Measurements from ENCODE around the gene LDB3. TPM values are rescaled to one million over a fixed set of nuclear protein-coding genes. Genes with fewer than 3 reads are reported as not detected.
A peak's percentile ranks its signal among the peaks of the same experiment; 100 is the strongest.
"Not testable (repeated sequence)": the region's sequence is repeated elsewhere in the genome, so short reads cannot be mapped to it uniquely, and the experiment has no call there.

The LDB3 gene
- total RNA-seq, 1 experiment from 2014 or later, result not detected

- DNase-seq (ENCODE audit: low read depth), result peak; percentile 15
Observed at GRCh38 chr10:86729677-86730076, 61.4 kb downstream of the LDB3 start.

DNA sequence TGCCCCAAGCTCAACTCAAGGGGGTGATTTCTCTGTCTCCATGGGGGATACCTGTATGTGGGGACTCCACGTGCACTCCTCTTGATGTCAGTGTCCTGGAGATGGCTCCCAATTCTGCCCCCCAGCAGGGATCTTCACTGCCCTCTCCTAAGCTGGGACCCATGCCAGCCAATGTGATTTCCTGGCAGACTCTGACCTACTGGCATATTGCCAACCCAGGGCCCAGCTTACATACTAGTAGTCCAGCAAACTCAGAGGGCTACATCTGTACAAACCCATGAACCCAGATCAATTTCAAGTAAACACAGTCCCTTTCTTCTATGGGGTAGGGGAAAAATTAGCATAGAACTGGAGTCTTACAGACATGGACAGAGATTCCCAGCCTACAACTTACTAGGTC, 61.9 kb downstream of the LDB3 start:
- peak; percentile 13 for DNase-seq (ENCODE audit: low read depth)

DNA sequence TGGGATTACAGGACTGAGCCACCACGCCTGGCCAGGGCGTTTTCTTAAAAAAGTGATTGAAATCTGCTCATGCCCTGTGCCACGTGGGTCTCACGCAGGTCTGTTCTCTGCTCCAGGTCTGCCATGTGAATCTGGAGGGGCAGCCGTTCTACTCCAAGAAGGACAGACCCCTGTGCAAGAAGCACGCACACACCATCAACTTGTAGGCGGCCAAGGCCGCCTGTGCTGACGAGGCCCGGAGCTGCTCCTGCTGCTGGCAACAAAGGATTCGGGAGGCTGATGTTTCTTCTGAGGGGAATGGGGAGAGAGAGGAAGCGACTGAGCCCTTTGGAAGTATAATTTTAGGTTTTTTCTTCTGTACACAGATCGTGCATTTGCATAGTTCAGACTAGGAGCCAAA, 64.5 kb downstream of the LDB3 start:
- no peak for DNase-seq (ENCODE audit: low read depth)

- no peak for DNase-seq (ENCODE audit: low read depth)
Observed at GRCh38 chr10:86733260-86733671, 65.0 kb downstream of the LDB3 start.

DNA sequence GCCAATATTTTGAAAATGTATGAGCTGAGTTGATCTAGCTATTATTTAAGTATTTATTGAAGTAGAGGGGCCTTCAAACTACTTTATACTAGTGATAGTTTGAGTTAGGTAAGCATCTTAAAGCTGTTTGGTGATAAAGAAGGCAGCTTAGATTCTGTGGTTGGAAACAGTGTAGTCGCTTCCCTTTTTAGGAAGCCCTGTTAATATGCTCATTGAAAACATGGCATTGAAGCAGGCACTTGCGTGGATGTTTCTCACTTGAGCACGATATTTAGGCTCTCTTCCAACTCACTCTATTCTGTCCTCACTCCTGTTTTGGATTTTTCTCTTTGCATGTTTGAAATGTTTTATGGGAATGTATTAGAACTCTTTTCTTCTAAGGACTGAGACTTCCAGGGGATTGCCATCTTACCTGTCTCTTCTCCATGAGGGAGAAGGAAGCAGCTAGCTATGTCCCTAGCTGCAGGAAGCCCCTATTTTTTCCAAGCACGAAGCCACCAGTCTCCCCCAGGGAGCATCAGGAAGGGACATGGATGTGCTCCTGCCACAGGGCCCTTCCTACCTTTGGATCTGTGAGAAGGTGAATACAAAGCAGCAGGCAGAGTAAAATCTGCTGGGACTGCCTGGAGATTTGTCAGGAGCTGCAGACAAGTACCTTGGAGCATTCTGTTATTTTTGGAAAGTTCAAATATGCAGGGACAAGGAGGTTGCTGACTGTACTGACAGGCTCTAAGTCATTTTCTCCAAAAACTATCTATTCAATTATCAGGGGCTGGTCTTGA, 66.1 kb downstream of the LDB3 start:
- no peak for DNase-seq (ENCODE audit: low read depth)

DNA sequence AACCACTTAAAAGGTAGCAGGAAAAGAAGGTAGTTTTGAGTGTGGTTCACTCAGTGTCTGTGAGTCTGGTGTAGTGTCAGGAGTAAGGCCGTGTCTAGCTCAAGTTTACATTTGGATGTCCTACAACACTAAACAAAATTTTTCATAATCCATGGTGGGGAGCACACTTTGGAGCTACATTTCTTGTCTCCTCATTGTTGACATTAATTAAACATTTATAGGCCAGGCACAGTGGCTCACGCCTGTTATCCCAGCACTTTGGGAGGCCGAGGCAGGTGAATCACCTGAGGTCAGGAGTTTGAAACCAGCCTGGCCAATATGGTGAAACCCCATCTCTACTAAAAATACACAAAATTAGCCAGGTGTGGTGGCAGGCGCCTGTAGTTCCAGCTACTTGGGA, 67.0 kb downstream of the LDB3 start:
- not testable (repeated sequence) for DNase-seq (ENCODE audit: low read depth)

- DNase-seq (ENCODE audit: low read depth), result no peak
Observed at GRCh38 chr10:86742230-86742629, 73.9 kb downstream of the LDB3 start.

GRCh38 chr10:86744067-86744725, 75.9 kb downstream of the LDB3 start:
- DNase-seq (ENCODE audit: low read depth), result no peak

DNA sequence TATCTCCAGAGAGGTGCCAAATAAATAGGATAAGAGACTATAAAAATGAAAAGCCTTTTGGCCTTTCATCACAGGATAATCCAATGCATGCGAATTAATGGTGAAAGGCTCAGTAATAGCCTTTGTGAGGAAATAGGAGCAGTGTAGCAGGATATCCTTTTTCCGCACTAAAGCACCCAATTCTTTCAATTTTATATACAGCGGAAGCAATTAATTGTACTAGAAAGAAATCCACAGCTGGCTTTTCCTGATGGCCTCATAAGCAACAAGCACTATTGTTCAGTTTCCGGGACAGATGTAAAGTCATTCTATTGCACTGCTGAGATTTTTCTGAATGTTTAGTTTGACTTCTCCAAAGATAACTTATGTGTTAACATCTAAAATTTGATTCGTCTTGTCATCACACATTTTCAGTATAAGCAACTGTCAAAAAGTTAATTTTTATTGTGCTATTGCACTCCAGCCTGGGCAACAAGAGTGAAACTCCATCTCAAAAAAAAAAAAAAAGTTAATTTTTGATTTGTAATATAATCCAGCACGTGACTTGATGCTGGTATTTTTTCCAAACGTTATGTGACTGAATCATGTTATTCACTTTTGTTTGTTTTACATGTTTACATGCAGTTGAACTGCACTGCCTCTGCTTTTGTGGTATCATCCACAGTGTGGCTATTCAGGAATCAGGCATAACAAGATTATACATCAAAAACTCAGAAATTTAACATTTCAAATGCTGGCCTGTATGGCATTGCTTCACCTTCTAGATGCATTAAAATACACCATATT, 79.7 kb downstream of the LDB3 start:
- DNase-seq (ENCODE audit: low read depth), result no peak

GRCh38 chr10:86749854-86750253, 81.5 kb downstream of the LDB3 start:
- DNase-seq (ENCODE audit: low read depth), result no peak

GRCh38 chr10:86751477-86751876, 83.2 kb downstream of the LDB3 start:
- no peak for DNase-seq (ENCODE audit: low read depth)

DNA sequence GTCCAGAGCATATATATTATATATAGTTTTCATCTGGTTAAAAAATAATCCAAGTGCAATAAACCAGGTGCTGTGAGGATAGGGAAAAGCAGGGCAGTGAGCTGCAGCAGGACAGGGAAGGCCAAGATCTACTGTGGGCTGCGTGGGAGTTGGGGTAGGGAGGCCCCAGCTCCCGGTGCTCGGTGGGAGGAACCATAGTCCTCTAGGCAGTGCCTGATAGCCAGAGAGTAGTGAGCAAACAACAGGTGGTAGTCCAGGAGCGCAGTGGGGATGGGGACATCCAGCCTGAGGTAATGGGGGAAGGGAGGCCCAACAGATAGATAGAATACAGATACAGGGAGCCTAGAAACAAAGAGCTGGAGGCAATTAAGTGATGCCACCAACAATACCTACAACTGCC, 84.0 kb downstream of the LDB3 start:
- no peak for DNase-seq (ENCODE audit: low read depth)

DNA sequence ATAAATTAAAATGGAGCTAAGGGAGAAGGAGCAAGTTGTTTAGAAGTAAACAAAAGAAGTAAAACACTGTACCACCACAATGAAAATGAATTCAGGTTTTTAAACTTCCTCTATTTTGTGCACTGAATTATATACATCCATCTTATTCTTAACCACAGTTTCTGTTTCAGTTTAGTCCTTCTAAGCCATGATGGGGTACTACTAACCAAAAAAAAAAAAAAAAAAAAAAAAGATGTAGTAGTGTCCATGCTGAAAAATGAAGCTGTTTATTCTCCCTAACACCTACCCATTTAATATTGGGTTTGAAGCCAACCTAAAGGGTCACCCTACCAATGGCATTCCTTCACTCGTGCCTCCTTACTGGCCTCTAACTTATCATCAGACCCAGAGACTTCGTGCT, 84.7 kb downstream of the LDB3 start:
- DNase-seq (ENCODE audit: low read depth), result no peak

GRCh38 chr10:86753638-86754434, 85.5 kb downstream of the LDB3 start:
- DNase-seq (ENCODE audit: low read depth), result no peak

- DNase-seq (ENCODE audit: low read depth), result no peak
Observed at GRCh38 chr10:86755454-86755739, 87.1 kb downstream of the LDB3 start.

DNA sequence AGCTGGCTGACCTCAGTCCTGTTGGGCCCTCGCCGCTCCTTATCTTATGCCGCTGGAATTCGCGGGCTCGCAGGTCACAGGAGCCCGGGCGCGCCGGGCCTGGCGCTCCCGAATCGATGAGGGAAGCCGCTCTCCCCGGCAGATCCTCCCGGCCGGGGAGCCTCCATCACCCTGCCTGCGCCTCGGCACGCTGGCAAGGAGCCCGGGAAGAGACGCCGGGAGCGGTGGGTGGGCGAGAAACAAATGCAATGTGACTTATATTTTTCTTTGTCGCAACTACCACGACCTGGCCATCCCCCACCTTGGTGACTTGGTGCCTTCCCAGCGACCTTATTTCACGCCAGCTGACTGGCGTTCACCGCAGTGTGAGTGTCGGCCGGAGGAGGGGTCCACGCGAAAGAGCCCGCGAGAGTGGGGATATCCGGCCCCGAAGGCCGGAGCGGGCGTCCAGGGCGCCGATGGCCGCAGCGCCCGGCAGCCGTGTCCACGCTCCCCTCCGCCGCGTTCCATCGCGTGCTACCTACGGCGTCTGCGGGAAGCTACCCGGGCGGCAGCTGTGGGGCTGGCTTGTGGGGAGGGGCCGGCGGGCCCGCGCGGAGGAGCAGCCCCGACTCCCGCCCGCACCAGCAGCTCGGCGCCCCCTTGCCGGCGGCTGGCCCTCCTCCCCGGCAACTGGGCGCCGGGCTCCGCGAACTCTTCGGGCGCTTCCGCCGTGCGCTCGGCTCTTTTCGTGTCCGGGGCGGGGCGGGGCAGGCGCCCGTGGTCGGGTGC, 87.6 kb downstream of the LDB3 start:
- peak; percentile 81 for DNase-seq (ENCODE audit: low read depth)

- no peak for DNase-seq (ENCODE audit: low read depth)
Observed at GRCh38 chr10:86756511-86757112, 88.3 kb downstream of the LDB3 start, which contains the start of gene BMPR1A. BMPR1A (plus strand) TSS chr10:86756619; CDS start chr10:86876019, 119,400 bp downstream.

GRCh38 chr10:86757113-86757972, 89.0 kb downstream of the LDB3 start:
- peak; percentile 73 for DNase-seq (ENCODE audit: low read depth)
